ENCODE results near the gene TAAR1.

TAAR1 gene

DNA sequence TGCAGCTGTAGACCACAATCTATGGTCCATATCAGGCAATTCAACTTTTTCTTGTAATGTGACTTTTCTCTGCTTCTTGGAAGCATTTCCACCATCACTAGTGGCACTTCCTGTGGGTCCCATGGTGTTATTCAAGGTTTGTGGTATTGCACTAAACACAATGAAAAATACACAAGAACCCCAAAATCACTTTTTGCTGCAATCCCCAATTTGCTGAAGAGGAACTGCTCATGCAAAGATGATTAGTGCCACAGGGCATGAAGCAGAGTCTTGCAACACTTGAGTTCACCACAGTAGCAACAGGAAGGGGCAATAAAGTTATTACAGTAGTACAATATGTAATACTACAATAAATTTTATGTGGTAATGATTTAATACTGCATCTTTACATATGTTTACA is 16.8 kb upstream of the TAAR1 start:
- in situ Hi-C loops (cut with HindIII; ENCODE audit: low sequenced_read_pairs), result no loop called here
- no peak for DNase-seq (ENCODE audit: low read depth, low spot score)
- TF ChIP-seq, protein P1, sequence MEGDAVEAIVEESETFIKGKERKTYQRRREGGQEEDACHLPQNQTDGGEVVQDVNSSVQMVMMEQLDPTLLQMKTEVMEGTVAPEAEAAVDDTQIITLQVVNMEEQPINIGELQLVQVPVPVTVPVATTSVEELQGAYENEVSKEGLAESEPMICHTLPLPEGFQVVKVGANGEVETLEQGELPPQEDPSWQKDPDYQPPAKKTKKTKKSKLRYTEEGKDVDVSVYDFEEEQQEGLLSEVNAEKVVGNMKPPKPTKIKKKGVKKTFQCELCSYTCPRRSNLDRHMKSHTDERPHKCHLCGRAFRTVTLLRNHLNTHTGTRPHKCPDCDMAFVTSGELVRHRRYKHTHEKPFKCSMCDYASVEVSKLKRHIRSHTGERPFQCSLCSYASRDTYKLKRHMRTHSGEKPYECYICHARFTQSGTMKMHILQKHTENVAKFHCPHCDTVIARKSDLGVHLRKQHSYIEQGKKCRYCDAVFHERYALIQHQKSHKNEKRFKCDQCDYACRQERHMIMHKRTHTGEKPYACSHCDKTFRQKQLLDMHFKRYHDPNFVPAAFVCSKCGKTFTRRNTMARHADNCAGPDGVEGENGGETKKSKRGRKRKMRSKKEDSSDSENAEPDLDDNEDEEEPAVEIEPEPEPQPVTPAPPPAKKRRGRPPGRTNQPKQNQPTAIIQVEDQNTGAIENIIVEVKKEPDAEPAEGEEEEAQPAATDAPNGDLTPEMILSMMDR (IDR thresholded peaks at IDR 0.05; ENCODE audit: low read depth, low read length), result no peak
- H3K4me3 ChIP-seq (ENCODE audit: low read depth, low read length), result no peak overlapping the region

DNA sequence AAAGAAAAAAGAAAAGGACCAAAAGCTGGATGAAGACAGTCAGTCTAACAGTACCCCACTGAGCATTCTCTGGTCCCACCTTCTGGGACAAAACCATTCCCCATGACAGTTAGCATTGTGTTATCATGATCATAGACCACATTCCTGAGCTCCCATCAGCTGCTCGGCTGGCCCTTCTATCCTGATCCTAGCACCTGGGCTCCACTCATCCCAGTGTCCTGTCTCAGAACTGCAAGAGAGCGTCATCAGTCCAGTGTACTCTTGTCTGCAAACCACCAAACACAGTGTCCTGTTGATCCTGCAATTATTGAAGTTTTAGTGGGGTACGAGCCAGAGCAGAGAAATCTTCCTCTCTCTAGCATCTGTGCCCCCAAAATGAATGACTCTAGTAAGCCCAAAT is 16.0 kb upstream of the TAAR1 start:
- no peak for DNase-seq (ENCODE audit: low read depth, low spot score)
- H3K4me3 ChIP-seq (ENCODE audit: low read depth, low read length), result no peak overlapping the region
- in situ Hi-C loops (cut with HindIII; ENCODE audit: low sequenced_read_pairs), result no loop called here
- TF ChIP-seq, protein P1 (IDR thresholded peaks at IDR 0.05; ENCODE audit: low read depth, low read length), result no peak

- in situ Hi-C loops (cut with HindIII; ENCODE audit: low sequenced_read_pairs), result no loop called here
- TF ChIP-seq, protein P1 (IDR thresholded peaks at IDR 0.05; ENCODE audit: low read depth, low read length), result no peak
- no peak overlapping the region for H3K4me3 ChIP-seq (ENCODE audit: low read depth, low read length)
- no peak for DNase-seq (ENCODE audit: low read depth, low spot score)
Measured at GRCh38 chr6:132673376-132674094, 14.6 kb upstream of the TAAR1 start.

DNA sequence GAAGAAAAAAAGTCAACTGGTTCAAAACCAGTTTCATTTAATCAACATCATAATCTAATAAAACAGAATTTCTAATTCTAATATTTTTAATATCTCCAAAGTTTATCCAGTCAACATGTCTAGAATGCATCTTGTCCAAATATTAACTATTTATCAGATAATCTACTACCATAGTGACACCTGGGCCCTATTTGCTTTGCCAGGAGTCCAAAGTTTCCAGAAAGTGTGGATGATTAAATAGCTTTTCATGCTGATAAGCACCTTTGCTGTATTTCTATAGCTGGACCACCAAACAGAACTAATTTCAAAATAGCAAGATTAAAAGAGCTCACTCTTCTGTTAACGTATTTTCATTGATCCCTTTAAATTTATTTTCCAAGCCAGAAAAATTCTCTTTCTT is 12.3 kb upstream of the TAAR1 start:
- no peak for DNase-seq (ENCODE audit: low read depth, low spot score)
- TF ChIP-seq, protein P1 (IDR thresholded peaks at IDR 0.05; ENCODE audit: low read depth, low read length), result no peak
- no peak overlapping the region for H3K4me3 ChIP-seq (ENCODE audit: low read depth, low read length)
- in situ Hi-C loops (cut with HindIII; ENCODE audit: low sequenced_read_pairs), result no loop called here

DNA sequence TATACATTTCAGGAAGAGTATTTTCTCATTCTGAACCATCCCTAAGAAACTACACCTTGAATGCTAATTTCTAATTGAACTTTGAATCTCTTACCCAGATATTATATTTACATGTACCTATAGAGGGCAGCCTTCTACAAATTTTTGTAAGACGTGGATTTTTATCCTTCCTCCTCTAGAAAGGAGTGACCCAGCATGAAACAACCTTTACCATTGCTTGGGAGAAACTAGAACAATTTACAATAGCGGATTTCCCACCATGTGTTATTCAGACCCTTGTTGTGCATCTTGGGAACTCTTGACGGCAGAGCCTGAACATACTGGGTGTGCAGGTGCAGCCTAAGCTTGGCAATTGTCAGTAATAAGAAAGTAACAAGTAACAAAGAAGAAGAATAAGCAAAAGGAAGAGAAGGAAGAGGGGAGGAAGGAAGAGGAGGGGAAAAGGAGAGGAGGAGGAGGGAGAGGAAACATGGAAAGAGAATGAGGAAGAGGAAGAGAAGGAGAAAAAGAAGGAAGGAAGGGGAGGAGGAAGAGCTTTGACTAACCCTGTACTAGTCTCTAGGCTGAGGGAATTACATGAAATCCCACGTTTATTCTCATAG is 10.8 kb upstream of the TAAR1 start:
- in situ Hi-C loops (cut with HindIII; ENCODE audit: low sequenced_read_pairs), result no loop called here
- H3K4me3 ChIP-seq (ENCODE audit: low read depth, low read length), result no peak overlapping the region
- peak; percentile 54 for DNase-seq (ENCODE audit: low read depth, low spot score)
- TF ChIP-seq, protein P1 (IDR thresholded peaks at IDR 0.05; ENCODE audit: low read depth, low read length), result peak; percentile 35

DNA sequence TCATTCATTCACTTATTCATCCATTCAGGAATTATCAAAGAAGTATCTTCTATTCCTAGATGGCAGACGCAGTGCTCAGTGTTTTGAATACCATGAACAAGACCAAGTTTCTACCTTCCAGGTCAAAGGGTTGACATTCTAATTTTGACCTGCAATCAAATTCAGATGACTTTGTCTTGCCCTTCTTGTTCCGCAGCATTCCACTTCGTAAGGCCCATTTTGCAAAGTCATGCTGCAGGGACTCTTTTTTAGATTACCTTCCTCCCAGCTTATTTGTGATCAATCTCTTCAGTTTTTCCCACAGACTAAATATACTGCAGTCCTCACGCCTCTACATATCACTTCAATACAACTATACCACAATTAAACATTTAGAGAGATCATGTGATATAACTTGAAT is 7.1 kb upstream of the TAAR1 start:
- TF ChIP-seq, protein P1 (IDR thresholded peaks at IDR 0.05; ENCODE audit: low read depth, low read length), result no peak
- in situ Hi-C loops (cut with HindIII; ENCODE audit: low sequenced_read_pairs), result no loop called here

More for the DNA sequence above, 7.1 kb upstream of the TAAR1 start:
- no peak overlapping the region for H3K4me3 ChIP-seq (ENCODE audit: low read depth, low read length)
- no peak for DNase-seq (ENCODE audit: low read depth, low spot score)
